OCI-LY7 (cell line): ENCODE data around the gene SEMA4D. TPM values are rescaled to one million over a fixed set of nuclear protein-coding genes. Genes with fewer than 3 reads are reported as not detected.
A peak's percentile ranks its signal among the peaks of the same experiment; 100 is the strongest.

ENCODE experiments used
- BruUV-seq: library from RNA; stranded (reverse); fragments of 400-500 nt; replicated peaks from 2 replicates; lab custom pipeline; 2021; lab: Mats Ljungman, UMichigan
- CTCF ChIA-PET: fragments of 300-600 bp; sonication (Branson Sonifier 250); formaldehyde crosslinking; loops from one replicate; lab custom pipeline; 2022; ENCODE audit warnings: antibody characterized with exemption; ENCODE audit not compliant: unreplicated experiment; lab: Charles Lee
- POLR2A ChIA-PET: fragments of 300-600 bp; sonication (Branson Sonifier 250); formaldehyde crosslinking; loops from one replicate; lab custom pipeline; 2022; ENCODE audit warnings: antibody characterized with exemption; lab: Charles Lee
- DNase-seq: peaks from one replicate; pipeline ENCODE4 v3.0.0-alpha.2; 2015; ENCODE audit warnings: low spot score
- H2AFZ ChIP-seq: fragments of 200-600 bp; sonication (generic), shearing (Covaris generic); 2 replicates; pipeline ENCODE4 v1.6.1; 2014; ENCODE audit warnings: mild to moderate bottlenecking, antibody characterized with exemption, low read length, moderate library complexity
- H3K27ac ChIP-seq: fragments of 200-600 bp; sonication (generic); 2 replicates; pipeline ENCODE4 v1.5.1; 2014; ENCODE audit warnings: mixed run types, low read depth, mild to moderate bottlenecking, moderate library complexity, low read length, inconsistent platforms; ENCODE audit not compliant: poor library complexity, severe bottlenecking
- H3K36me3 ChIP-seq: fragments of 200-600 bp; sonication (generic); 2 replicates; pipeline ENCODE4 v1.6.1; 2014; ENCODE audit warnings: mild to moderate bottlenecking, antibody characterized with exemption, low read length, moderate library complexity, mixed read lengths; ENCODE audit not compliant: insufficient read depth
- H3K4me1 ChIP-seq: fragments of 200-600 bp; sonication (generic); 2 replicates; pipeline ENCODE4 v1.5.1; 2014; ENCODE audit warnings: mild to moderate bottlenecking, low read length; ENCODE audit not compliant: insufficient read depth, poor library complexity, severe bottlenecking
- H3K4me2 ChIP-seq: fragments of 200-600 bp; sonication (generic); 2 replicates; pipeline ENCODE4 v1.6.1; 2014; ENCODE audit warnings: mild to moderate bottlenecking, low read length
- H3K4me3 ChIP-seq: fragments of 200-600 bp; sonication (generic); 2 replicates; pipeline ENCODE4 v1.5.1; 2014; ENCODE audit warnings: mild to moderate bottlenecking, low read depth, low read length; ENCODE audit not compliant: poor library complexity, severe bottlenecking
- H3K79me2 ChIP-seq: fragments of 200-600 bp; sonication (generic); 2 replicates; pipeline ENCODE4 v1.6.1; 2016; ENCODE audit warnings: low read depth, mild to moderate bottlenecking, low read length, moderate library complexity, mixed read lengths; ENCODE audit not compliant: insufficient read depth
- H3K9me2 ChIP-seq: fragments of 200-600 bp; sonication (generic); 2 replicates; pipeline ENCODE4 v1.6.1; 2016; ENCODE audit warnings: mild to moderate bottlenecking, low read length, mixed read lengths; ENCODE audit not compliant: insufficient read depth
- H3K9me3 ChIP-seq: fragments of 200-600 bp; sonication (generic); 2 replicates; pipeline ENCODE4 v1.6.1; 2014; ENCODE audit warnings: mild to moderate bottlenecking, mixed run types, low read length, mixed read lengths
- H4K20me1 ChIP-seq: fragments of 200-600 bp; sonication (generic); 2 replicates; pipeline ENCODE4 v1.6.1; 2014; ENCODE audit warnings: mild to moderate bottlenecking, antibody characterized with exemption, low read length, moderate library complexity, mixed read lengths; ENCODE audit not compliant: insufficient read depth
- EZH2phosphoT487 ChIP-seq: fragments of 200-600 bp; sonication (generic); IDR thresholded peaks from 2 replicates; pipeline ENCODE4 v1.6.1; 2018; ENCODE audit warnings: low read depth, borderline replicate concordance, mild to moderate bottlenecking, mixed run types, antibody characterized with exemption, low read length, moderate library complexity, mixed read lengths
- intact Hi-C: fragments of 100-400 bp; cut with micrococcal nuclease; formaldehyde crosslinking; loops from one replicate; pipeline ENCODE4 v1.10.0; 2022; ENCODE audit not compliant: unreplicated experiment
- total RNA-seq, 2 experiments: library from RNA; depleted of rRNA in 1 of 2; stranded (reverse); fragments of >200 nt in 1 of 2; shearing (Covaris generic) in 1 of 2; gene quantifications; 2 replicates each; pipeline ENCODE4 v1.2.3, GENCODE V29; 2014 to 2022
- TF ChIP-seq, protein P1 (sequence below): fragments of 200-600 bp; sonication (generic); conservative IDR thresholded peaks from 2 replicates; pipeline ENCODE4 v1.5.1; 2014; ENCODE audit warnings: mild to moderate bottlenecking, antibody characterized with exemption, low read length, moderate library complexity, mixed read lengths

SEMA4D gene
- total RNA-seq, 2 experiments from 2014 or later: 28.5 to 60.5 TPM

DNA sequence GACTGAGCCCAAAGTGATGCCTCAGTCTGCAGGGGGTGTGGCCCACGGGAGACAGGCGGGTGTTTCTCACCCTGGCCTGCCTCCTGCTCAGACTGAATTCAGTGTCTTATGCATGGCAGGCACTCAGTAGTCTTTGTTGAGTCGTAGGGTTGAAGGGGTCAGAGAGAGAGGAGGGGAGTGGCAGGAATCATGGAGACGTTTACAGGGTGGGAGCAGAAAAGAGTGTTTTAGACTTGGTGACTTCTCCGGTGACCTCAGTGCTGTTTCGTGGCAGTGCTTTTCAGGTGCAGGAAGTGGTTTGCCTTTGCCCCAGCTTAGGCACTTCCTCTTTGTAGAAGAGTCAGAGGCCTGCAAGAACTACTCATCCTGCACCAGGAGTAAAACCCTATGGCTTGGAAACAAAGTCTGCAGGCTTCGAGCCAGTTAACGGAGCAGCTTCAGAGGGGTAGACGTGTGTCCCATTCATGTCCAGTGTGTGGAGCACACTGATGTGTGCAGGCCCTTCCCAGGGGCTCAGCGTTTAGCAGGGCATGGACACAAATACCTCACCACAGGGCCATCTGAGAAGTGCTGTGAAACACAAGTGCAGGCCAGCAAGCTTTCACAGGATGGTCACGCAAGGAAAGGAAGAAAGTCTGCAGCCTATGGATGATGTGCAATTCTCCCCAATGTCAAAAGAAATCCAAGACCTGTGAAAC lies 24.5 kb upstream of the SEMA4D start:
- H4K20me1 ChIP-seq: no peaks in the 10 kb centered on the region
- H3K36me3 ChIP-seq: no peaks in the 10 kb centered on the region
- H2AFZ ChIP-seq: peak overlapping the region; percentile 76; the same call in 1 of the 2 replicates
- H3K4me3 ChIP-seq: peak overlapping the region; percentile 54
- intact Hi-C loops: loop anchor here (1.0 kb wide), 1 partner anchor 20 kb away; no protein-coding TSS in a partner anchor
- no peaks in the 10 kb centered on the region for H3K9me3 ChIP-seq
- H3K79me2 ChIP-seq: no peaks in the 10 kb centered on the region
- peak overlapping the region; percentile 82 for H3K27ac ChIP-seq
- ChIA-PET CTCF (interaction anchor here (0.6 to 1.0 kb wide), 3 partner anchors 26 to 446 kb away, joined by 3 read pairs; no protein-coding TSS in a partner anchor), POLR2A (interaction anchor here (0.7 to 3.4 kb wide), 12 partner anchors 11 to 207 kb away, joined by 3 to 28 read pairs (median 6); partner anchors contain the start of gene SEMA4D)
- H3K4me1 ChIP-seq: peaks cover 73% of the 10 kb centered on the region
- peak; percentile 94 for DNase-seq
- H3K9me2 ChIP-seq: no peaks in the 10 kb centered on the region
- TF ChIP-seq, protein P1, sequence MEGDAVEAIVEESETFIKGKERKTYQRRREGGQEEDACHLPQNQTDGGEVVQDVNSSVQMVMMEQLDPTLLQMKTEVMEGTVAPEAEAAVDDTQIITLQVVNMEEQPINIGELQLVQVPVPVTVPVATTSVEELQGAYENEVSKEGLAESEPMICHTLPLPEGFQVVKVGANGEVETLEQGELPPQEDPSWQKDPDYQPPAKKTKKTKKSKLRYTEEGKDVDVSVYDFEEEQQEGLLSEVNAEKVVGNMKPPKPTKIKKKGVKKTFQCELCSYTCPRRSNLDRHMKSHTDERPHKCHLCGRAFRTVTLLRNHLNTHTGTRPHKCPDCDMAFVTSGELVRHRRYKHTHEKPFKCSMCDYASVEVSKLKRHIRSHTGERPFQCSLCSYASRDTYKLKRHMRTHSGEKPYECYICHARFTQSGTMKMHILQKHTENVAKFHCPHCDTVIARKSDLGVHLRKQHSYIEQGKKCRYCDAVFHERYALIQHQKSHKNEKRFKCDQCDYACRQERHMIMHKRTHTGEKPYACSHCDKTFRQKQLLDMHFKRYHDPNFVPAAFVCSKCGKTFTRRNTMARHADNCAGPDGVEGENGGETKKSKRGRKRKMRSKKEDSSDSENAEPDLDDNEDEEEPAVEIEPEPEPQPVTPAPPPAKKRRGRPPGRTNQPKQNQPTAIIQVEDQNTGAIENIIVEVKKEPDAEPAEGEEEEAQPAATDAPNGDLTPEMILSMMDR: no peak
- TF ChIP-seq EZH2phosphoT487: no peak
- BruUV-seq: no TSS peak
- H3K4me2 ChIP-seq: peak overlapping the region; percentile 79

DNA sequence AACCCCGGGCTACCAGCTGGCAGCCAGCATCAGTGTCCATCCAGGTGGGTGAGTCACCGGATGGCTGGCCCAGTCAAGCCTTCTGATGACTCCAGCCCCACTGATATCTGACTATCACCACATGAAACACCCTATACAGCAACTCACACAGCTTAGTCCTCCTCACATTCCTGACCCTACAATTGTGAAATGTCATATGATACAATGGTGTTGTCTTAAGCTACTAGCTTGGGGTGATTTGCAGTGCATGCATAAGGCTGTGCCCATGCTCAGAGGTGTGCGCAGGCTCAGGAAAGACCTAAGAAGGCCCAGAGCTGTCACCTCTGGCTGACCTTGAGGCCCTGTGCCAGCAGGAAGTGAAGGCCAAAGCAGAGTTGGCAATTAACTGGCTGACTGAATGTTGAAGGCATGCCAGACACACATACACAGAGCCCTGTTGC lies 21.5 kb upstream of the SEMA4D start:
- BruUV-seq: no TSS peak
- CTCF ChIA-PET: interaction anchor here (0.6 kb wide), 1 partner anchor 1127 kb away, joined by 3 read pairs; no protein-coding TSS in a partner anchor
- Histone ChIP-seq H3K9me3 (no peaks in the 10 kb centered on the region), H3K4me2 (no peak overlapping the region), H3K4me3 (no peak overlapping the region), H4K20me1 (no peaks in the 10 kb centered on the region), H3K79me2 (no peaks in the 10 kb centered on the region), H3K9me2 (no peaks in the 10 kb centered on the region), H3K36me3 (no peaks in the 10 kb centered on the region), H2AFZ (no peak overlapping the region), H3K4me1 (peaks cover 62% of the 10 kb centered on the region), H3K27ac (no peak overlapping the region)
- DNase-seq: no peak
- TF ChIP-seq, protein P1: no peak
- no peak for TF ChIP-seq EZH2phosphoT487
- POLR2A ChIA-PET: interaction anchor here (0.7 to 1.6 kb wide), 6 partner anchors 9 to 29 kb away, joined by 3 to 4 read pairs (median 3); no protein-coding TSS in a partner anchor
- intact Hi-C loops: no loop called here
